Suprapubic skin (tissue), 4 donors: Measurements from ENCODE around the gene TMIGD3. TPM values are rescaled to one million over a fixed set of nuclear protein-coding genes. Genes with fewer than 3 reads are reported as not detected.

ENCODE experiments used
- DNase-seq, 2 donors: peaks; one replicate each; pipeline ENCODE4 v3.0.0-alpha.2; 2019; ENCODE audit warnings: low spot score in 2 of 2
- H3K27ac ChIP-seq: fragments of 200-600 bp; sonication (generic); one replicate; pipeline ENCODE4 v1.5.1; 2019
- H3K27me3 ChIP-seq: fragments of 200-600 bp; sonication (generic); one replicate; pipeline ENCODE4 v1.5.1; 2019
- H3K36me3 ChIP-seq: fragments of 200-600 bp; sonication (generic); one replicate; pipeline ENCODE4 v1.5.1; 2019
- H3K4me1 ChIP-seq: fragments of 200-600 bp; sonication (generic); one replicate; pipeline ENCODE4 v1.5.1; 2019
- H3K4me3 ChIP-seq: fragments of 200-600 bp; sonication (generic); one replicate; pipeline ENCODE4 v1.5.1; 2019; ENCODE audit warnings: mild to moderate bottlenecking
- H3K9me3 ChIP-seq: fragments of 200-600 bp; sonication (generic); one replicate; pipeline ENCODE4 v1.5.1; 2019
- CTCF ChIP-seq, 2 donors: fragments of 200-600 bp in 1 of 2; fragments of 450-650 bp in 1 of 2; sonication (generic) in 1 of 2; IDR thresholded peaks; one replicate each; pipeline ENCODE4 v1.5.1; 2016 to 2019; ENCODE audit warnings: antibody characterized with exemption in 2 of 2, mild to moderate bottlenecking in 1 of 2, moderate library complexity in 1 of 2
- EP300 ChIP-seq: sonication (generic); formaldehyde crosslinking; IDR thresholded peaks from one replicate; pipeline ENCODE4 v1.6.1; 2017; ENCODE audit warnings: antibody characterized with exemption
- POLR2A ChIP-seq, 2 donors: fragments of 450-650 bp; IDR thresholded peaks; one replicate each; pipeline ENCODE4 v1.6.1; 2017; ENCODE audit warnings: antibody characterized with exemption in 2 of 2, mild to moderate bottlenecking in 2 of 2, moderate library complexity in 2 of 2
- POLR2AphosphoS5 ChIP-seq, 3 donors: sonication (generic); formaldehyde crosslinking; IDR thresholded peaks; one replicate each; pipeline ENCODE4 v1.6.1; 2017; ENCODE audit warnings: antibody characterized with exemption in 3 of 3
- WGBS: methylation state at CpG from one replicate; pipeline ENCODE4 v1.1.5; 2018; 5-methylcytosine and 5-hydroxymethylcytosine counted together
- total RNA-seq, 4 donors: library from RNA; depleted of rRNA; stranded (reverse); fragments of >200 nt; gene quantifications; one replicate each; pipeline ENCODE4 v1.1.0, GENCODE V29; 2016

Gene TMIGD3
- total RNA-seq, 4 donors from 2014 or later: 1.1 TPM; not detected in 3

GRCh38 chr1:111520053-111520452 is 16.6 kb upstream of the TMIGD3 start:
- Histone ChIP-seq H3K4me3 (no peak overlapping the region), H3K4me1 (peaks cover 18% of the 10 kb centered on the region), H3K27me3 (no peaks in the 10 kb centered on the region), H3K36me3 (no peaks in the 10 kb centered on the region), H3K27ac (no peak overlapping the region), H3K9me3 (no peaks in the 10 kb centered on the region)
- 95% methylated on average over 3 of the region's 3 CpGs for WGBS
- no peak for DNase-seq
- TF ChIP-seq EP300 (no peak), POLR2A (IDR thresholded peaks at IDR 0.05) (no peak)

GRCh38 chr1:111517469-111518225 is 14.2 kb upstream of the TMIGD3 start:
- TF ChIP-seq POLR2AphosphoS5 (IDR thresholded peaks at IDR 0.05): no peak
- TF ChIP-seq POLR2A (IDR thresholded peaks at IDR 0.05): no peak
- no peak for TF ChIP-seq EP300
- no peak for TF ChIP-seq CTCF (IDR thresholded peaks at IDR 0.05)
- H3K4me1 ChIP-seq: peaks cover 35% of the 10 kb centered on the region
- no peaks in the 10 kb centered on the region for H3K9me3 ChIP-seq
- no peak for DNase-seq
- 89% methylated on average over 1 of the region's 1 CpG for WGBS
- no peaks in the 10 kb centered on the region for H3K36me3 ChIP-seq
- no peaks in the 10 kb centered on the region for H3K27me3 ChIP-seq
- H3K27ac ChIP-seq: no peak overlapping the region
- H3K4me3 ChIP-seq: no peak overlapping the region

GRCh38 chr1:111516005-111516535 is 12.6 kb upstream of the TMIGD3 start:
- Histone ChIP-seq H3K27ac (peak overlapping the region; percentile 75), H3K36me3 (no peaks in the 10 kb centered on the region), H3K27me3 (no peaks in the 10 kb centered on the region), H3K9me3 (no peaks in the 10 kb centered on the region), H3K4me3 (peak overlapping the region; percentile 42), H3K4me1 (peaks cover 38% of the 10 kb centered on the region)
- 23% methylated on average over 6 of the region's 13 CpGs for WGBS
- no peak for DNase-seq
- no peak for TF ChIP-seq POLR2AphosphoS5 (IDR thresholded peaks at IDR 0.05)
- no peak for TF ChIP-seq POLR2A (IDR thresholded peaks at IDR 0.05)
- no peak for TF ChIP-seq EP300
- TF ChIP-seq CTCF (IDR thresholded peaks at IDR 0.05): peak in 1 of 2 donors; percentile 8

GRCh38 chr1:111515291-111516004 is 12.0 kb upstream of the TMIGD3 start:
- 18% methylated on average over 8 of the region's 40 CpGs for WGBS
- H3K9me3 ChIP-seq: no peaks in the 10 kb centered on the region
- H3K27me3 ChIP-seq: no peaks in the 10 kb centered on the region
- H3K4me3 ChIP-seq: peak overlapping the region; percentile 42
- no peaks in the 10 kb centered on the region for H3K36me3 ChIP-seq
- H3K27ac ChIP-seq: peak overlapping the region; percentile 75
- DNase-seq: peak in 1 of 2 donors; percentile 74
- no peak for TF ChIP-seq CTCF (IDR thresholded peaks at IDR 0.05)
- peaks cover 38% of the 10 kb centered on the region for H3K4me1 ChIP-seq

GRCh38 chr1:111513410-111514020 is 10.1 kb upstream of the TMIGD3 start:
- H3K27ac ChIP-seq: no peak overlapping the region
- no peak overlapping the region for H3K4me3 ChIP-seq
- H3K36me3 ChIP-seq: no peaks in the 10 kb centered on the region
- peaks cover 57% of the 10 kb centered on the region for H3K4me1 ChIP-seq
- WGBS: 49% methylated on average over 8 of the region's 8 CpGs
- no peak for DNase-seq
- no peak for TF ChIP-seq CTCF (IDR thresholded peaks at IDR 0.05)
- no peak for TF ChIP-seq POLR2A (IDR thresholded peaks at IDR 0.05)
- no peak for TF ChIP-seq EP300
- no peak for TF ChIP-seq POLR2AphosphoS5 (IDR thresholded peaks at IDR 0.05)
- H3K9me3 ChIP-seq: no peaks in the 10 kb centered on the region
- H3K27me3 ChIP-seq: no peaks in the 10 kb centered on the region
